GM23248 (cell line): Measurements from ENCODE around the gene FYB1. TPM values are rescaled to one million over a fixed set of nuclear protein-coding genes. Genes with fewer than 3 reads are reported as not detected.

Experiments
- DNase-seq: peaks from one replicate; pipeline ENCODE4 v3.0.0-alpha.2; 2015
- H2AFZ ChIP-seq: fragments of 200-600 bp; sonication (generic); 2 replicates; pipeline ENCODE4 v1.6.1; 2016; ENCODE audit warnings: antibody characterized with exemption
- H3F3A ChIP-seq: fragments of 200-600 bp; sonication (generic); 2 replicates; pipeline ENCODE4 v1.6.1; 2016; ENCODE audit warnings: mild to moderate bottlenecking, antibody characterized with exemption, mixed run types; ENCODE audit not compliant: insufficient read depth
- H3K27ac ChIP-seq: fragments of 200-600 bp; sonication (generic); 2 replicates; pipeline ENCODE4 v1.5.1; 2016; ENCODE audit warnings: mild to moderate bottlenecking
- H3K27me3 ChIP-seq: fragments of 200-600 bp; sonication (generic); replicated peaks from 2 replicates; pipeline ENCODE4 v1.6.1; 2016; ENCODE audit warnings: mild to moderate bottlenecking; ENCODE audit not compliant: insufficient read depth
- H3K36me3 ChIP-seq: fragments of 200-600 bp; sonication (generic); 2 replicates; pipeline ENCODE4 v1.6.1; 2016; ENCODE audit warnings: low read depth, mild to moderate bottlenecking
- H3K4me1 ChIP-seq: fragments of 200-600 bp; sonication (generic); 2 replicates; pipeline ENCODE4 v1.6.1; 2016; ENCODE audit warnings: mild to moderate bottlenecking; ENCODE audit not compliant: insufficient read depth
- H3K4me2 ChIP-seq: fragments of 200-600 bp; sonication (generic); one replicate; pipeline ENCODE4 v1.6.1; 2016; ENCODE audit warnings: mild to moderate bottlenecking; ENCODE audit not compliant: unreplicated experiment
- H3K4me3 ChIP-seq: fragments of 200-600 bp; sonication (generic); 2 replicates; pipeline ENCODE4 v1.5.1; 2016; ENCODE audit warnings: mild to moderate bottlenecking
- H3K79me2 ChIP-seq: fragments of 200-600 bp; sonication (generic); 2 replicates; pipeline ENCODE4 v1.6.1; 2016; ENCODE audit warnings: mild to moderate bottlenecking; ENCODE audit not compliant: insufficient read depth
- H3K9ac ChIP-seq: fragments of 200-600 bp; sonication (generic); 2 replicates; pipeline ENCODE4 v1.6.1; 2016; ENCODE audit warnings: mild to moderate bottlenecking
- H3K9me2 ChIP-seq: fragments of 200-600 bp; sonication (generic); 2 replicates; pipeline ENCODE4 v1.6.1; 2016; ENCODE audit warnings: mixed run types, mild to moderate bottlenecking, moderate library complexity; ENCODE audit not compliant: insufficient read depth
- H3K9me3 ChIP-seq: fragments of 200-600 bp; sonication (generic); one replicate; pipeline ENCODE4 v1.6.1; 2017; ENCODE audit warnings: low read depth
- H4K20me1 ChIP-seq: fragments of 200-600 bp; sonication (generic); 2 replicates; pipeline ENCODE4 v1.6.0; 2016; ENCODE audit not compliant: insufficient read depth
- EZH2 ChIP-seq: fragments of 200-600 bp; sonication (generic); IDR thresholded peaks from 2 replicates; pipeline ENCODE4 v1.6.1; 2018; ENCODE audit warnings: antibody characterized with exemption, mild to moderate bottlenecking; ENCODE audit not compliant: insufficient read depth, poor library complexity, severe bottlenecking
- EZH2phosphoT487 ChIP-seq: fragments of 200-600 bp; sonication (generic); IDR thresholded peaks from 2 replicates; pipeline ENCODE4 v1.6.1; 2018; ENCODE audit warnings: antibody characterized with exemption, moderate library complexity, mild to moderate bottlenecking, low read depth; ENCODE audit not compliant: insufficient read depth
- WGBS, 2 experiments: methylation state at CpG; one replicate each; pipeline ENCODE4 v1.1.6; 2015 to 2017; ENCODE audit warnings: low lambda C conversion rate in 2 of 2, low coverage in 1 of 2; ENCODE audit errors: missing lambda C conversion rate in 2 of 2; 5-methylcytosine and 5-hydroxymethylcytosine counted together
- in situ Hi-C: fragments of 300-500 bp; cut with MboI; formaldehyde crosslinking; loops from 2 replicates; pipeline ENCODE4 v1.15.0; 2020
- polyA plus RNA-seq: library from polyadenylated mRNA; unstranded; fragments of >200 nt; fragmentation: Nextera tagmentation; extraction: Ambion mirVana; gene quantifications from 2 replicates; pipeline ENCODE4 v1.2.1, GENCODE V29; 2016
- total RNA-seq: library from RNA; depleted of rRNA; stranded (reverse); fragments of >200 nt; shearing (Covaris generic); gene quantifications from 2 replicates; pipeline ENCODE4 v1.2.3, GENCODE V29; 2014

FYB1 gene
- total and polyA plus RNA-seq, 2 experiments from 2014 or later = 0.11 TPM; not detected in 1

- DNase-seq = no peak
- no peak overlapping the region for H3K4me2 ChIP-seq
- H3K4me1 ChIP-seq = peaks cover 11% of the 10 kb centered on the region
- H4K20me1 ChIP-seq = no peaks in the 10 kb centered on the region
- H3K9me2 ChIP-seq = no peaks in the 10 kb centered on the region
- H3K27me3 ChIP-seq = no peaks in the 10 kb centered on the region
- no peak for TF ChIP-seq EZH2phosphoT487
- no peak for TF ChIP-seq EZH2
- no peaks in the 10 kb centered on the region for H3K79me2 ChIP-seq
- no peak overlapping the region for H3K9ac ChIP-seq
- no peak overlapping the region for H3K27ac ChIP-seq
- H3K9me3 ChIP-seq = no peaks in the 10 kb centered on the region
- no peaks in the 10 kb centered on the region for H3K36me3 ChIP-seq
- 84 to 92% methylated on average over 4 of the region's 4 CpGs for WGBS, 2 experiments
- no peak overlapping the region for H3K4me3 ChIP-seq
- in situ Hi-C loops = no loop called here
- peak overlapping the region; percentile 36; the same call in 1 of the 2 replicates for H2AFZ ChIP-seq
- H3F3A ChIP-seq = peaks cover 13% of the 10 kb centered on the region; the same call in 1 of the 2 replicates
Measured at GRCh38 chr5:39156082-39156481, 63.3 kb downstream of the FYB1 start.

DNA sequence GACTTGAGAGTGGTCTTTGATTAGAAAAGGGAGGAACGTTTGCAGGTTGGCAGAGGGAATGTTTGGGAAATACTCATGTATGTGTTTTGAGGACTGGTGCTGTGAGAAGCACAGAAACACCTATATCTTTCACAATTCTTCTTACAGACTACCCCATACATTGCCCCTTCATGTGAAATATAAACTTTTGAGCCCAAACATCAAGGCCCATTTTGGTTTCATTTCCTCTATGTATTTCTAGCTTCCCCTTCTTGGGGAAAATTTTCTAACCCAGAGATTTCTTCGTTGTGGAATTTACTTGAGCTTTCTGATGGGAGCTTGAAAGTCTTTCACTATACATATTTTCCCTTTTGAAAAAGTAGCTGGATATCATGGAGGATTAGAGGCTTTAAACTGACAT, 67.6 kb downstream of the FYB1 start:
- 55 to 68% methylated on average over 2 of the region's 2 CpGs for WGBS, 2 experiments
- no peak overlapping the region for H3K4me3 ChIP-seq
- no peak for DNase-seq
- H3K27ac ChIP-seq = no peak overlapping the region
- H3K4me1 ChIP-seq = no peaks in the 10 kb centered on the region
- no peaks in the 10 kb centered on the region for H4K20me1 ChIP-seq
- no peak overlapping the region for H3K4me2 ChIP-seq
- H3K27me3 ChIP-seq = no peaks in the 10 kb centered on the region
- H3K36me3 ChIP-seq = no peaks in the 10 kb centered on the region
- no peaks in the 10 kb centered on the region for H3F3A ChIP-seq
- TF ChIP-seq EZH2phosphoT487 = no peak
- no peak for TF ChIP-seq EZH2
- no peaks in the 10 kb centered on the region for H3K9me2 ChIP-seq
- no peaks in the 10 kb centered on the region for H3K9me3 ChIP-seq
- in situ Hi-C loops = loop anchor here (5.0 kb wide), 1 partner anchor 131 kb away; no protein-coding TSS in a partner anchor
- no peak overlapping the region for H2AFZ ChIP-seq
- H3K9ac ChIP-seq = no peak overlapping the region
- H3K79me2 ChIP-seq = no peaks in the 10 kb centered on the region

DNA sequence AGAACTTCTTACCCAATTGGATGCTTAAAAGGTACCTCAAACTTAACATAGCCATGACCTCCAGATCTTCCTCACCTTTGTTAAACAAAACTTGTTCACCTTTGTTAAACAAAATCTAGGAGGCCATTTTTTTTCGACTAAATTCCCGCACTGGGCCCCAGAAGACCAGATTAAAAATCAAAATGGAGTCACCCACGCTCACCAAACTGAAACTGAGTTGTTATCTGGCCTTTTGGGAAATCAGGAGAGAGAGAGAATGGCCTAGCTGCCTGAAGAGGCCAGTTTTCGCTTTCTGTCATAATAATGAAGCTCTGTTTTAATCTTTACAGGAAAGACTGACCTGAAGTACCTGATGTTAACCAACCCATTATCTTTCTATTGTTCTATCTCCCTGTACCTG, 69.4 kb downstream of the FYB1 start:
- no peaks in the 10 kb centered on the region for H3F3A ChIP-seq
- no peak overlapping the region for H3K27ac ChIP-seq
- H3K79me2 ChIP-seq = no peaks in the 10 kb centered on the region
- H3K9me3 ChIP-seq = no peaks in the 10 kb centered on the region
- no peaks in the 10 kb centered on the region for H3K36me3 ChIP-seq
- no peaks in the 10 kb centered on the region for H4K20me1 ChIP-seq
- TF ChIP-seq EZH2 (no peak), EZH2phosphoT487 (no peak)
- H3K4me1 ChIP-seq = no peaks in the 10 kb centered on the region
- H3K27me3 ChIP-seq = no peaks in the 10 kb centered on the region
- no peak overlapping the region for H3K4me2 ChIP-seq
- no peak overlapping the region for H3K9ac ChIP-seq
- 87 to 88% methylated on average over 4 of the region's 4 CpGs for WGBS, 2 experiments
- no peak overlapping the region for H2AFZ ChIP-seq
- in situ Hi-C loops = loop anchor here (5.0 kb wide), 1 partner anchor 132 kb away; no protein-coding TSS in a partner anchor
- no peaks in the 10 kb centered on the region for H3K9me2 ChIP-seq
- no peak overlapping the region for H3K4me3 ChIP-seq
- DNase-seq = no peak

- in situ Hi-C loops = no loop called here
- DNase-seq = peak; percentile 47
- TF ChIP-seq EZH2phosphoT487 (no peak), EZH2 (no peak)
Measured at GRCh38 chr5:39148983-39149534, 70.3 kb downstream of the FYB1 start.

More at GRCh38 chr5:39148983-39149534, 70.3 kb downstream of the FYB1 start:
- H3K4me2 ChIP-seq = no peak overlapping the region
- no peaks in the 10 kb centered on the region for H3K9me2 ChIP-seq
- no peaks in the 10 kb centered on the region for H3F3A ChIP-seq
- no peak overlapping the region for H3K27ac ChIP-seq
- H3K36me3 ChIP-seq = no peaks in the 10 kb centered on the region
- no peak overlapping the region for H2AFZ ChIP-seq
- no peak overlapping the region for H3K9ac ChIP-seq
- H3K9me3 ChIP-seq = no peaks in the 10 kb centered on the region
- no peaks in the 10 kb centered on the region for H4K20me1 ChIP-seq
- no peak overlapping the region for H3K4me3 ChIP-seq
- H3K4me1 ChIP-seq = no peaks in the 10 kb centered on the region
- no peaks in the 10 kb centered on the region for H3K27me3 ChIP-seq
- H3K79me2 ChIP-seq = no peaks in the 10 kb centered on the region
